ENCODE data around the gene WWOX.

The WWOX gene

GRCh38 chr16:78607465-78607864 is 508.0 kb downstream of the WWOX start:
- H3K4me3 ChIP-seq (ENCODE audit: low read length): no peak overlapping the region
- no peaks in the 10 kb centered on the region for H3K9me3 ChIP-seq (ENCODE audit: low read length)
- H3K36me3 ChIP-seq (ENCODE audit: insufficient read depth, low read length): no peaks in the 10 kb centered on the region
- H3K4me1 ChIP-seq (ENCODE audit: insufficient read depth, low read length): peaks cover 65% of the 10 kb centered on the region
- no peak overlapping the region for H2AFZ ChIP-seq (ENCODE audit: low read depth, low read length)
- H3K27me3 ChIP-seq (ENCODE audit: insufficient read depth, low read length): no peaks in the 10 kb centered on the region

DNA sequence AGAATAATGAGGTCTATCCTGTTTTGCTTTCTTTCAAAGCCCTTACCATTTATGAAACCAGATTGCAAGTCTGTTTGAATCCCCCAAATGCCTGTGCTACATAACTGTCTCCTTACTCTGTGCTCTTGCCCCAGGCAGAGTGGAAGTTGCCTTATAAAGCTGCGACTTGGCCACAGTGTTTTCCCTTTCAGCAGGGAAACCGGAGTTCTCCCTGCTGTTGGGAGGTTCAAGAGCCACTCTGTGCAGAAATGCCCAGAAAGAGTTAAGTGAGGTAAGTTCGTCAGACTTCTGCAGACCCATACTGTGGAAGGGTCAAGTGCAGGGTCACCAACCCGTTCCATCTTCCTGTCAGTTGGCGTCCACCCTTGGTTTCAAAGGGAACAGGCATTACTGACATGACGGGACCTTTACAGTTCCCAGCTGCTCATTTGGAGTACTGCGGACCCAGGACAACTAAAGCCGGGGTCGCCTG is 508.9 kb downstream of the WWOX start:
- no peaks in the 10 kb centered on the region for H3K36me3 ChIP-seq (ENCODE audit: insufficient read depth, low read length)
- H3K4me1 ChIP-seq (ENCODE audit: insufficient read depth, low read length): peaks cover 65% of the 10 kb centered on the region

GRCh38 chr16:78609402-78610274 is 510.2 kb downstream of the WWOX start:
- no peak overlapping the region for H3K4me3 ChIP-seq (ENCODE audit: low read length)
- H3K9me3 ChIP-seq (ENCODE audit: low read length): no peaks in the 10 kb centered on the region
- H3K27me3 ChIP-seq (ENCODE audit: insufficient read depth, low read length): no peaks in the 10 kb centered on the region
- no peaks in the 10 kb centered on the region for H3K36me3 ChIP-seq (ENCODE audit: insufficient read depth, low read length)
- H2AFZ ChIP-seq (ENCODE audit: low read depth, low read length): no peak overlapping the region
- peaks cover 62% of the 10 kb centered on the region for H3K4me1 ChIP-seq (ENCODE audit: insufficient read depth, low read length)

More for the DNA sequence above, 508.9 kb downstream of the WWOX start:
- Histone ChIP-seq H3K4me3 (ENCODE audit: low read length) (peak overlapping the region; percentile 0), H3K27me3 (ENCODE audit: insufficient read depth, low read length) (no peaks in the 10 kb centered on the region), H3K9me3 (ENCODE audit: low read length) (no peaks in the 10 kb centered on the region), H2AFZ (ENCODE audit: low read depth, low read length) (no peak overlapping the region)

- no peak overlapping the region for H3K4me3 ChIP-seq (ENCODE audit: low read length)
- no peaks in the 10 kb centered on the region for H3K27me3 ChIP-seq (ENCODE audit: insufficient read depth, low read length)
- no peaks in the 10 kb centered on the region for H3K36me3 ChIP-seq (ENCODE audit: insufficient read depth, low read length)
- no peak overlapping the region for H2AFZ ChIP-seq (ENCODE audit: low read depth, low read length)
- no peaks in the 10 kb centered on the region for H3K9me3 ChIP-seq (ENCODE audit: low read length)
- peaks cover 47% of the 10 kb centered on the region for H3K4me1 ChIP-seq (ENCODE audit: insufficient read depth, low read length)
These were observed 511.9 kb downstream of the WWOX start for GRCh38 chr16:78611318-78611717.

GRCh38 chr16:78619811-78620210 is 520.4 kb downstream of the WWOX start:
- Histone ChIP-seq H3K27me3 (ENCODE audit: insufficient read depth, low read length) (no peaks in the 10 kb centered on the region), H2AFZ (ENCODE audit: low read depth, low read length) (no peak overlapping the region), H3K9me3 (ENCODE audit: low read length) (no peaks in the 10 kb centered on the region), H3K36me3 (ENCODE audit: insufficient read depth, low read length) (no peaks in the 10 kb centered on the region), H3K4me3 (ENCODE audit: low read length) (no peak overlapping the region), H3K4me1 (ENCODE audit: insufficient read depth, low read length) (no peaks in the 10 kb centered on the region)

GRCh38 chr16:78620291-78620690 is 520.8 kb downstream of the WWOX start:
- H3K4me3 ChIP-seq (ENCODE audit: low read length): no peak overlapping the region
- H2AFZ ChIP-seq (ENCODE audit: low read depth, low read length): no peak overlapping the region
- no peaks in the 10 kb centered on the region for H3K27me3 ChIP-seq (ENCODE audit: insufficient read depth, low read length)
- H3K4me1 ChIP-seq (ENCODE audit: insufficient read depth, low read length): no peaks in the 10 kb centered on the region
- no peaks in the 10 kb centered on the region for H3K36me3 ChIP-seq (ENCODE audit: insufficient read depth, low read length)
- H3K9me3 ChIP-seq (ENCODE audit: low read length): no peaks in the 10 kb centered on the region

- H2AFZ ChIP-seq (ENCODE audit: low read depth, low read length): no peak overlapping the region
- no peaks in the 10 kb centered on the region for H3K9me3 ChIP-seq (ENCODE audit: low read length)
- no peaks in the 10 kb centered on the region for H3K27me3 ChIP-seq (ENCODE audit: insufficient read depth, low read length)
- H3K4me3 ChIP-seq (ENCODE audit: low read length): no peak overlapping the region
- H3K4me1 ChIP-seq (ENCODE audit: insufficient read depth, low read length): peaks cover 6% of the 10 kb centered on the region
- H3K36me3 ChIP-seq (ENCODE audit: insufficient read depth, low read length): no peaks in the 10 kb centered on the region
These were observed 524.3 kb downstream of the WWOX start for GRCh38 chr16:78623796-78624195.

DNA sequence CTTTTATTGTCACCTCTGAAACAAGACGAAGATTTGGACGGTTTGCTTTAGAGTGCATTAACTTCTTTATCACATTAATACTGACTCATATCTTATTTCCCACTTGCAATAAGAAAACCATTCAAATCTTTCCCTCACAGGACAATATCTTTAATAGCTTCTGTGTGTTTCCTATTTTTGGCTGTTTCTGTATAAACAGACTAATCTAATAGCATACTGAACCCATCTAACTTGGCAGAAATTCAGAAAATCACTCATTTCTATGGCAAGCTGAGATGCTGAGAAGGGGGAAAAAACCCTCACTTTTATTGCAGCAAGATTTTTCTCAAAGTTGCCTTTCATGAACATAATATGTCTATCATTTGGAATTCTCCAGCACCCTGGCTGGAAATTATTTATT is 524.9 kb downstream of the WWOX start:
- peaks cover 10% of the 10 kb centered on the region for H3K4me1 ChIP-seq (ENCODE audit: insufficient read depth, low read length)
- H3K36me3 ChIP-seq (ENCODE audit: insufficient read depth, low read length): no peaks in the 10 kb centered on the region
- H2AFZ ChIP-seq (ENCODE audit: low read depth, low read length): no peak overlapping the region
- H3K9me3 ChIP-seq (ENCODE audit: low read length): no peaks in the 10 kb centered on the region
- H3K4me3 ChIP-seq (ENCODE audit: low read length): no peak overlapping the region
- no peaks in the 10 kb centered on the region for H3K27me3 ChIP-seq (ENCODE audit: insufficient read depth, low read length)

DNA sequence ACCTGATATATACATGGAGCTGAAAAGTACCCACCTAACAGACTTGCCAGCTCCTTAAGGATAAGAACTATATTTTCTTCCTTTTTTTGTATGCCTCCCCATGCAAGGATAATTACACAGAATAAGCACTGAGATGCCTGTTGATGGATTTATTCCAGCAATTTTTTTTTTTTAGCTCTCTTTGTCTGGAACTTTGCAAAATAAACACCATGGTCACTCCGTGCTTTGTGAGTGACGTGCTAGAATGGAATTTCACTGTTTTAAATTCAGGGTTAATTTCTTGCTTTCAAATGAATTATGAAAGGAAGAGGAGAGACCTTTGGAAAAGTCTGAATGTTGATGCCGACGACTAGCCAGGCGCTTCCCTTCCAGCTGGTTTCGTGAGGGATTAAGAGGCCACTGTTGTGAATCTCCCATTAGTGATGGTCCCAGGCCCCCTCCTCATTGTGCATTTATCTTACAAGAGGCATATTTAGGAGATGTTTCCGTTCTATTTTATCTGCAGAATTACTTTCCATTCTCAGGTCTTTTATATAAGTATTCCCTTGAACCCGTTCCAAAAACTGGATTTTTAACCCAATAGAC is 529.1 kb downstream of the WWOX start:
- Histone ChIP-seq H3K4me1 (ENCODE audit: insufficient read depth, low read length) (peaks cover 10% of the 10 kb centered on the region), H3K4me3 (ENCODE audit: low read length) (no peak overlapping the region), H3K36me3 (ENCODE audit: insufficient read depth, low read length) (no peaks in the 10 kb centered on the region), H3K9me3 (ENCODE audit: low read length) (peaks cover 7% of the 10 kb centered on the region), H3K27me3 (ENCODE audit: insufficient read depth, low read length) (no peaks in the 10 kb centered on the region), H2AFZ (ENCODE audit: low read depth, low read length) (no peak overlapping the region)

DNA sequence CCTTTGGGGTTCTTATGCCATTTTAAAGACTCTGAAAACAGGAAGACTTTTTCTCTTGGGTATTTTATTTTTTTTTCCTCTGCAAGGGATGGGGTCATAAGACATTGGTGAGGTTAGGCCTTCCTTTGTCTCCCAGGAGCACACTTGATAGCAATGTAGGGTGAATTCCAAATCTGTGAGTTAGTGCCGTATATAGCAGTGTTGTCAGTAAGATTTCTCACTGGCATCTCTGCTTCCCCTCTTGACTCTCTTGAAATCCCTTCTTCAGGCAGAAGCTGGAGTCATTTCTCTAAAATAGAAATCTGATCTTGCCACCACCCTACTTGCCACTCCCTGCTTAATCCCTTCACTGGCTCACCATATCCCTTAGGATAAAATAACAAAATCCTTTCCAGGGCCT is 529.7 kb downstream of the WWOX start:
- H3K4me1 ChIP-seq (ENCODE audit: insufficient read depth, low read length): peaks cover 10% of the 10 kb centered on the region
- H3K4me3 ChIP-seq (ENCODE audit: low read length): no peak overlapping the region
- H2AFZ ChIP-seq (ENCODE audit: low read depth, low read length): no peak overlapping the region
- H3K9me3 ChIP-seq (ENCODE audit: low read length): peaks cover 7% of the 10 kb centered on the region
- no peaks in the 10 kb centered on the region for H3K27me3 ChIP-seq (ENCODE audit: insufficient read depth, low read length)
- no peaks in the 10 kb centered on the region for H3K36me3 ChIP-seq (ENCODE audit: insufficient read depth, low read length)

GRCh38 chr16:78630102-78630501 is 530.6 kb downstream of the WWOX start:
- Histone ChIP-seq H3K4me1 (ENCODE audit: insufficient read depth, low read length) (peaks cover 10% of the 10 kb centered on the region), H3K27me3 (ENCODE audit: insufficient read depth, low read length) (no peaks in the 10 kb centered on the region), H2AFZ (ENCODE audit: low read depth, low read length) (no peak overlapping the region), H3K36me3 (ENCODE audit: insufficient read depth, low read length) (no peaks in the 10 kb centered on the region), H3K4me3 (ENCODE audit: low read length) (no peak overlapping the region), H3K9me3 (ENCODE audit: low read length) (peaks cover 7% of the 10 kb centered on the region)

- peaks cover 7% of the 10 kb centered on the region for H3K9me3 ChIP-seq (ENCODE audit: low read length)
- H2AFZ ChIP-seq (ENCODE audit: low read depth, low read length): no peak overlapping the region
- no peaks in the 10 kb centered on the region for H3K27me3 ChIP-seq (ENCODE audit: insufficient read depth, low read length)
- no peaks in the 10 kb centered on the region for H3K36me3 ChIP-seq (ENCODE audit: insufficient read depth, low read length)
- no peak overlapping the region for H3K4me3 ChIP-seq (ENCODE audit: low read length)
- peaks cover 6% of the 10 kb centered on the region for H3K4me1 ChIP-seq (ENCODE audit: insufficient read depth, low read length)
These were observed 534.1 kb downstream of the WWOX start for GRCh38 chr16:78633551-78633950.

- Histone ChIP-seq H3K4me1 (ENCODE audit: insufficient read depth, low read length) (peaks cover 1% of the 10 kb centered on the region), H3K27me3 (ENCODE audit: insufficient read depth, low read length) (no peaks in the 10 kb centered on the region), H2AFZ (ENCODE audit: low read depth, low read length) (no peak overlapping the region), H3K9me3 (ENCODE audit: low read length) (no peaks in the 10 kb centered on the region), H3K36me3 (ENCODE audit: insufficient read depth, low read length) (no peaks in the 10 kb centered on the region), H3K4me3 (ENCODE audit: low read length) (no peak overlapping the region)
These were observed 536.4 kb downstream of the WWOX start for GRCh38 chr16:78635807-78636206.
